Retinal pigment epithelial cell (primary cell): Measurements from ENCODE around the gene LCN12.

ENCODE experiments used
- DNase-seq: peaks from one replicate; pipeline ENCODE4 v3.0.0-alpha.2; 2010; ENCODE audit warnings: low read depth
- H3K4me3 ChIP-seq: 2 replicates; pipeline ENCODE4 v1.5.1; 2011; ENCODE audit warnings: mild to moderate bottlenecking, low read length, control low read depth, moderate library complexity
- CTCF ChIP-seq: conservative IDR thresholded peaks from 2 replicates; pipeline ENCODE4 v1.5.1; 2011; ENCODE audit warnings: low read depth, low read length, control low read depth, inconsistent platforms

Gene LCN12

GRCh38 chr9:136937186-136938001 is 14.7 kb upstream of the LCN12 start:
- no peak for TF ChIP-seq CTCF
- DNase-seq = no peak
- no peak overlapping the region for H3K4me3 ChIP-seq

- no peak overlapping the region for H3K4me3 ChIP-seq
- DNase-seq = no peak
- no peak for TF ChIP-seq CTCF
These were observed 12.6 kb upstream of the LCN12 start for GRCh38 chr9:136939431-136939995.

- H3K4me3 ChIP-seq = no peak overlapping the region
These were observed 12.0 kb upstream of the LCN12 start for GRCh38 chr9:136939996-136940525.

GRCh38 chr9:136940526-136941230 is 11.4 kb upstream of the LCN12 start:
- no peak for DNase-seq
- TF ChIP-seq CTCF = no peak
- no peak overlapping the region for H3K4me3 ChIP-seq

More at GRCh38 chr9:136939996-136940525, 12.0 kb upstream of the LCN12 start:
- TF ChIP-seq CTCF = no peak
- no peak for DNase-seq

- H3K4me3 ChIP-seq = no peak overlapping the region
- TF ChIP-seq CTCF = no peak
- DNase-seq = no peak
These were observed 10.6 kb upstream of the LCN12 start for GRCh38 chr9:136941231-136942111.

GRCh38 chr9:136942112-136942880 is 9.8 kb upstream of the LCN12 start:
- no peak for DNase-seq
- TF ChIP-seq CTCF = no peak
- H3K4me3 ChIP-seq = no peak overlapping the region
